GM23338 (cell line): ENCODE results near the gene WARS2.
"Not testable (repeated sequence)": the region's sequence is repeated elsewhere in the genome, so short reads cannot be mapped to it uniquely, and the experiment has no call there.

Source experiments
- CREB1 ChIP-seq: fragments of 250-450 bp; sonication (Bioruptor Pico); IDR thresholded peaks from 2 replicates; pipeline ENCODE4 v1.5.0; 2020; ENCODE audit warnings: low read depth, mild to moderate bottlenecking, moderate library complexity
- EZH2 ChIP-seq: fragments of 200-600 bp; sonication (generic); IDR thresholded peaks from one replicate; pipeline ENCODE4 v1.8.0; 2017; ENCODE audit warnings: antibody characterized with exemption, mild to moderate bottlenecking, low read depth; ENCODE audit not compliant: unreplicated experiment
- EZH2phosphoT487 ChIP-seq: fragments of 200-600 bp; sonication (generic); IDR thresholded peaks from one replicate; pipeline ENCODE4 v1.8.1; 2018; ENCODE audit warnings: antibody characterized with exemption; ENCODE audit not compliant: unreplicated experiment
- JUNB ChIP-seq: IDR thresholded peaks from one replicate; pipeline ENCODE4 v1.6.1; 2016; ENCODE audit warnings: antibody characterized with exemption; ENCODE audit not compliant: unreplicated experiment
- POLR2AphosphoS5 ChIP-seq: IDR thresholded peaks from 2 replicates; pipeline ENCODE4 v1.6.1; 2016; ENCODE audit warnings: antibody characterized with exemption, low read depth
- STAT1 ChIP-seq: IDR thresholded peaks from one replicate; pipeline ENCODE4 v1.6.1; 2016; ENCODE audit warnings: antibody characterized with exemption; ENCODE audit not compliant: unreplicated experiment
- ZNF114 ChIP-seq: fragments of 250-450 bp; sonication (Bioruptor Pico); IDR thresholded peaks from 2 replicates; pipeline ENCODE4 v1.5.0; 2020; ENCODE audit warnings: mild to moderate bottlenecking, moderate library complexity
- ZNF331 ChIP-seq: fragments of 250-450 bp; sonication (Bioruptor Pico); IDR thresholded peaks from 2 replicates; pipeline ENCODE4 v1.5.0; 2020; ENCODE audit warnings: low read depth, mild to moderate bottlenecking, moderate library complexity
- TF ChIP-seq, protein P1 (sequence below), 2 experiments: fragments of 200-600 bp in 1 of 2; sonication (generic) in 1 of 2; conservative IDR thresholded peaks; 2 replicates each; pipeline versions ENCODE4 v1.5.1 to v1.6.1; 2016 to 2017; ENCODE audit warnings: antibody characterized with exemption in 2 of 2, low read depth in 2 of 2, mild to moderate bottlenecking in 2 of 2, moderate library complexity in 1 of 2
- TF ChIP-seq, protein P2 (sequence below): fragments of 250-450 bp; sonication (Bioruptor Pico); IDR thresholded peaks from 2 replicates; pipeline ENCODE4 v1.5.0; 2020; ENCODE audit warnings: mild to moderate bottlenecking, moderate library complexity
- TF ChIP-seq, protein P3 (sequence below): IDR thresholded peaks from one replicate; pipeline ENCODE4 v1.6.1; 2018; ENCODE audit warnings: antibody characterized with exemption; ENCODE audit not compliant: unreplicated experiment
- TF ChIP-seq, protein P4 (sequence below): IDR thresholded peaks from 2 replicates; pipeline ENCODE4 v1.6.1; 2016; ENCODE audit warnings: antibody characterized with exemption

DNA sequence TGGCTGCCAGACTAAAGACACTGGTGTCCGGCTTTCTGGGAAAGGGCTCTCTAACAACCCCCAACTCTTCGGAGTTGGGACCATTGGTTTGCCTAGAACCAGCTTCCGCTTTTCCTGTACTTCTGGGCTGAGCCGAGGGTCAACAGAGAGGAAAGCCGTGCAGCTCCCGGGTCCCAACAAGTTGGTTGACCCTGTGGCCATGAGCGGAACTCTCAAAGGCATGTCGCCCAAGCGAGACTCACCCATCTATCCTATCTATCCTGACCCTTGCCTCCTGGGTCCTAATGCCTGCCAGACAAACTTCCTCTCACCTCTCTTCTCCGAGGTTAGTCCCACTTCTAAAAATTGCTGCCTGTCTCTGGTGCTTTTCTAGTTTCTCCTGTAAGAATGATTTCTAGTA lies 32.5 kb upstream of the WARS2 start:
- TF ChIP-seq, protein P1, sequence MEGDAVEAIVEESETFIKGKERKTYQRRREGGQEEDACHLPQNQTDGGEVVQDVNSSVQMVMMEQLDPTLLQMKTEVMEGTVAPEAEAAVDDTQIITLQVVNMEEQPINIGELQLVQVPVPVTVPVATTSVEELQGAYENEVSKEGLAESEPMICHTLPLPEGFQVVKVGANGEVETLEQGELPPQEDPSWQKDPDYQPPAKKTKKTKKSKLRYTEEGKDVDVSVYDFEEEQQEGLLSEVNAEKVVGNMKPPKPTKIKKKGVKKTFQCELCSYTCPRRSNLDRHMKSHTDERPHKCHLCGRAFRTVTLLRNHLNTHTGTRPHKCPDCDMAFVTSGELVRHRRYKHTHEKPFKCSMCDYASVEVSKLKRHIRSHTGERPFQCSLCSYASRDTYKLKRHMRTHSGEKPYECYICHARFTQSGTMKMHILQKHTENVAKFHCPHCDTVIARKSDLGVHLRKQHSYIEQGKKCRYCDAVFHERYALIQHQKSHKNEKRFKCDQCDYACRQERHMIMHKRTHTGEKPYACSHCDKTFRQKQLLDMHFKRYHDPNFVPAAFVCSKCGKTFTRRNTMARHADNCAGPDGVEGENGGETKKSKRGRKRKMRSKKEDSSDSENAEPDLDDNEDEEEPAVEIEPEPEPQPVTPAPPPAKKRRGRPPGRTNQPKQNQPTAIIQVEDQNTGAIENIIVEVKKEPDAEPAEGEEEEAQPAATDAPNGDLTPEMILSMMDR (conservative IDR thresholded peaks at IDR 0.05; ENCODE audit: low read depth in 2 of 2), result not testable (repeated sequence)
- not testable (repeated sequence) for TF ChIP-seq CREB1 (CRISPR knock-in tag); EZH2; JUNB; EZH2phosphoT487; POLR2AphosphoS5; STAT1; ZNF114 (CRISPR knock-in tag); ZNF331
- TF ChIP-seq, protein P2, sequence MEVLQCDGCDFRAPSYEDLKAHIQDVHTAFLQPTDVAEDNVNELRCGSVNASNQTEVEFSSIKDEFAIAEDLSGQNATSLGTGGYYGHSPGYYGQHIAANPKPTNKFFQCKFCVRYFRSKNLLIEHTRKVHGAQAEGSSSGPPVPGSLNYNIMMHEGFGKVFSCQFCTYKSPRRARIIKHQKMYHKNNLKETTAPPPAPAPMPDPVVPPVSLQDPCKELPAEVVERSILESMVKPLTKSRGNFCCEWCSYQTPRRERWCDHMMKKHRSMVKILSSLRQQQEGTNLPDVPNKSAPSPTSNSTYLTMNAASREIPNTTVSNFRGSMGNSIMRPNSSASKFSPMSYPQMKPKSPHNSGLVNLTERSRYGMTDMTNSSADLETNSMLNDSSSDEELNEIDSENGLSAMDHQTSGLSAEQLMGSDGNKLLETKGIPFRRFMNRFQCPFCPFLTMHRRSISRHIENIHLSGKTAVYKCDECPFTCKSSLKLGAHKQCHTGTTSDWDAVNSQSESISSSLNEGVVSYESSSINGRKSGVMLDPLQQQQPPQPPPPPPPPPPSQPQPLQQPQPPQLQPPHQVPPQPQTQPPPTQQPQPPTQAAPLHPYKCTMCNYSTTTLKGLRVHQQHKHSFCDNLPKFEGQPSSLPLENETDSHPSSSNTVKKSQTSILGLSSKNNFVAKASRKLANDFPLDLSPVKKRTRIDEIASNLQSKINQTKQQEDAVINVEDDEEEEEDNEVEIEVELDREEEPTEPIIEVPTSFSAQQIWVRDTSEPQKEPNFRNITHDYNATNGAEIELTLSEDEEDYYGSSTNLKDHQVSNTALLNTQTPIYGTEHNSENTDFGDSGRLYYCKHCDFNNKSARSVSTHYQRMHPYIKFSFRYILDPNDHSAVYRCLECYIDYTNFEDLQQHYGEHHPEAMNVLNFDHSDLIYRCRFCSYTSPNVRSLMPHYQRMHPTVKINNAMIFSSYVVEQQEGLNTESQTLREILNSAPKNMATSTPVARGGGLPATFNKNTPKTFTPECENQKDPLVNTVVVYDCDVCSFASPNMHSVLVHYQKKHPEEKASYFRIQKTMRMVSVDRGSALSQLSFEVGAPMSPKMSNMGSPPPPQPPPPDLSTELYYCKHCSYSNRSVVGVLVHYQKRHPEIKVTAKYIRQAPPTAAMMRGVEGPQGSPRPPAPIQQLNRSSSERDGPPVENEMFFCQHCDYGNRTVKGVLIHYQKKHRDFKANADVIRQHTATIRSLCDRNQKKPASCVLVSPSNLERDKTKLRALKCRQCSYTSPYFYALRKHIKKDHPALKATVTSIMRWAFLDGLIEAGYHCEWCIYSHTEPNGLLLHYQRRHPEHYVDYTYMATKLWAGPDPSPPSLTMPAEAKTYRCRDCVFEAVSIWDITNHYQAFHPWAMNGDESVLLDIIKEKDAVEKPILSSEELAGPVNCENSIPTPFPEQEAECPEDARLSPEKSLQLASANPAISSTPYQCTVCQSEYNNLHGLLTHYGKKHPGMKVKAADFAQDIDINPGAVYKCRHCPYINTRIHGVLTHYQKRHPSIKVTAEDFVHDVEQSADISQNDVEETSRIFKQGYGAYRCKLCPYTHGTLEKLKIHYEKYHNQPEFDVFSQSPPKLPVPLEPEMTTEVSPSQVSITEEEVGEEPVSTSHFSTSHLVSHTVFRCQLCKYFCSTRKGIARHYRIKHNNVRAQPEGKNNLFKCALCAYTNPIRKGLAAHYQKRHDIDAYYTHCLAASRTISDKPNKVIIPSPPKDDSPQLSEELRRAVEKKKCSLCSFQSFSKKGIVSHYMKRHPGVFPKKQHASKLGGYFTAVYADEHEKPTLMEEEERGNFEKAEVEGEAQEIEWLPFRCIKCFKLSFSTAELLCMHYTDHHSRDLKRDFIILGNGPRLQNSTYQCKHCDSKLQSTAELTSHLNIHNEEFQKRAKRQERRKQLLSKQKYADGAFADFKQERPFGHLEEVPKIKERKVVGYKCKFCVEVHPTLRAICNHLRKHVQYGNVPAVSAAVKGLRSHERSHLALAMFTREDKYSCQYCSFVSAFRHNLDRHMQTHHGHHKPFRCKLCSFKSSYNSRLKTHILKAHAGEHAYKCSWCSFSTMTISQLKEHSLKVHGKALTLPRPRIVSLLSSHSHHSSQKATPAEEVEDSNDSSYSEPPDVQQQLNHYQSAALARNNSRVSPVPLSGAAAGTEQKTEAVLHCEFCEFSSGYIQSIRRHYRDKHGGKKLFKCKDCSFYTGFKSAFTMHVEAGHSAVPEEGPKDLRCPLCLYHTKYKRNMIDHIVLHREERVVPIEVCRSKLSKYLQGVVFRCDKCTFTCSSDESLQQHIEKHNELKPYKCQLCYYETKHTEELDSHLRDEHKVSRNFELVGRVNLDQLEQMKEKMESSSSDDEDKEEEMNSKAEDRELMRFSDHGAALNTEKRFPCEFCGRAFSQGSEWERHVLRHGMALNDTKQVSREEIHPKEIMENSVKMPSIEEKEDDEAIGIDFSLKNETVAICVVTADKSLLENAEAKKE, result peak; percentile 68; the same call in 1 of the 2 replicates
- TF ChIP-seq, protein P3, sequence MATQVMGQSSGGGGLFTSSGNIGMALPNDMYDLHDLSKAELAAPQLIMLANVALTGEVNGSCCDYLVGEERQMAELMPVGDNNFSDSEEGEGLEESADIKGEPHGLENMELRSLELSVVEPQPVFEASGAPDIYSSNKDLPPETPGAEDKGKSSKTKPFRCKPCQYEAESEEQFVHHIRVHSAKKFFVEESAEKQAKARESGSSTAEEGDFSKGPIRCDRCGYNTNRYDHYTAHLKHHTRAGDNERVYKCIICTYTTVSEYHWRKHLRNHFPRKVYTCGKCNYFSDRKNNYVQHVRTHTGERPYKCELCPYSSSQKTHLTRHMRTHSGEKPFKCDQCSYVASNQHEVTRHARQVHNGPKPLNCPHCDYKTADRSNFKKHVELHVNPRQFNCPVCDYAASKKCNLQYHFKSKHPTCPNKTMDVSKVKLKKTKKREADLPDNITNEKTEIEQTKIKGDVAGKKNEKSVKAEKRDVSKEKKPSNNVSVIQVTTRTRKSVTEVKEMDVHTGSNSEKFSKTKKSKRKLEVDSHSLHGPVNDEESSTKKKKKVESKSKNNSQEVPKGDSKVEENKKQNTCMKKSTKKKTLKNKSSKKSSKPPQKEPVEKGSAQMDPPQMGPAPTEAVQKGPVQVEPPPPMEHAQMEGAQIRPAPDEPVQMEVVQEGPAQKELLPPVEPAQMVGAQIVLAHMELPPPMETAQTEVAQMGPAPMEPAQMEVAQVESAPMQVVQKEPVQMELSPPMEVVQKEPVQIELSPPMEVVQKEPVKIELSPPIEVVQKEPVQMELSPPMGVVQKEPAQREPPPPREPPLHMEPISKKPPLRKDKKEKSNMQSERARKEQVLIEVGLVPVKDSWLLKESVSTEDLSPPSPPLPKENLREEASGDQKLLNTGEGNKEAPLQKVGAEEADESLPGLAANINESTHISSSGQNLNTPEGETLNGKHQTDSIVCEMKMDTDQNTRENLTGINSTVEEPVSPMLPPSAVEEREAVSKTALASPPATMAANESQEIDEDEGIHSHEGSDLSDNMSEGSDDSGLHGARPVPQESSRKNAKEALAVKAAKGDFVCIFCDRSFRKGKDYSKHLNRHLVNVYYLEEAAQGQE, result not testable (repeated sequence)
- TF ChIP-seq, protein P4, sequence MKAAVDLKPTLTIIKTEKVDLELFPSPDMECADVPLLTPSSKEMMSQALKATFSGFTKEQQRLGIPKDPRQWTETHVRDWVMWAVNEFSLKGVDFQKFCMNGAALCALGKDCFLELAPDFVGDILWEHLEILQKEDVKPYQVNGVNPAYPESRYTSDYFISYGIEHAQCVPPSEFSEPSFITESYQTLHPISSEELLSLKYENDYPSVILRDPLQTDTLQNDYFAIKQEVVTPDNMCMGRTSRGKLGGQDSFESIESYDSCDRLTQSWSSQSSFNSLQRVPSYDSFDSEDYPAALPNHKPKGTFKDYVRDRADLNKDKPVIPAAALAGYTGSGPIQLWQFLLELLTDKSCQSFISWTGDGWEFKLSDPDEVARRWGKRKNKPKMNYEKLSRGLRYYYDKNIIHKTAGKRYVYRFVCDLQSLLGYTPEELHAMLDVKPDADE, result not testable (repeated sequence)
